Measurements from ENCODE around the gene PGA5.
A peak's percentile ranks its signal among the peaks of the same experiment; 100 is the strongest.

PGA5 gene

GRCh38 chr11:61287338-61287977, 46.5 kb downstream of the PGA5 start:
- H3K9me3 ChIP-seq = no peaks in the 10 kb centered on the region
- no peaks in the 10 kb centered on the region for H3K36me3 ChIP-seq
- H3K27me3 ChIP-seq = no peaks in the 10 kb centered on the region
- no peaks in the 10 kb centered on the region for H3K4me1 ChIP-seq
- no peak overlapping the region for H3K4me3 ChIP-seq (ENCODE audit: low read depth, low read length)
- DNase-seq = no peak
- no peak for TF ChIP-seq CTCF (IDR thresholded peaks at IDR 0.05; ENCODE audit: low read depth, low read length)

- Histone ChIP-seq H3K4me3 (ENCODE audit: low read depth, low read length) (no peak overlapping the region), H3K36me3 (no peaks in the 10 kb centered on the region), H3K4me1 (no peaks in the 10 kb centered on the region), H3K27me3 (no peaks in the 10 kb centered on the region), H3K9me3 (no peaks in the 10 kb centered on the region)
- no peak for DNase-seq
- no peak for TF ChIP-seq CTCF (IDR thresholded peaks at IDR 0.05; ENCODE audit: low read depth, low read length)
These were observed 50.1 kb downstream of the PGA5 start for GRCh38 chr11:61290905-61291690.

- no peak for TF ChIP-seq CTCF (IDR thresholded peaks at IDR 0.05; ENCODE audit: low read depth, low read length)
- Histone ChIP-seq H3K36me3 (no peaks in the 10 kb centered on the region), H3K4me3 (ENCODE audit: low read depth, low read length) (no peak overlapping the region)
These were observed 51.4 kb downstream of the PGA5 start for GRCh38 chr11:61292356-61292755.

GRCh38 chr11:61293867-61294716, 53.1 kb downstream of the PGA5 start:
- no peaks in the 10 kb centered on the region; the same call in 1 of the 2 replicates for H3K36me3 ChIP-seq
- no peaks in the 10 kb centered on the region for H3K9me3 ChIP-seq
- DNase-seq = peak; percentile 50
- no peak for TF ChIP-seq CTCF (IDR thresholded peaks at IDR 0.05; ENCODE audit: low read depth, low read length)
- H3K4me3 ChIP-seq (ENCODE audit: low read depth, low read length) = peak overlapping the region; percentile 59
- H3K27me3 ChIP-seq = no peaks in the 10 kb centered on the region
- no peaks in the 10 kb centered on the region for H3K4me1 ChIP-seq

More at GRCh38 chr11:61292356-61292755, 51.4 kb downstream of the PGA5 start:
- H3K4me1 ChIP-seq = no peaks in the 10 kb centered on the region
- DNase-seq = no peak
- H3K9me3 ChIP-seq = no peaks in the 10 kb centered on the region
- H3K27me3 ChIP-seq = no peaks in the 10 kb centered on the region

GRCh38 chr11:61294717-61295595, 54.0 kb downstream of the PGA5 start, which contains the start of gene VWCE:
VWCE (minus strand) TSS chr11:61295316; CDS start chr11:61295037, 279 bp downstream.
- peaks cover 3% of the 10 kb centered on the region for H3K36me3 ChIP-seq
- no peaks in the 10 kb centered on the region for H3K9me3 ChIP-seq
- TF ChIP-seq CTCF (IDR thresholded peaks at IDR 0.05; ENCODE audit: low read depth, low read length) = no peak
- no peaks in the 10 kb centered on the region for H3K27me3 ChIP-seq
- DNase-seq = peak; percentile 60
- H3K4me3 ChIP-seq (ENCODE audit: low read depth, low read length) = peak within 1 kb of the TSS; percentile 59
- no peaks in the 10 kb centered on the region for H3K4me1 ChIP-seq

All from BE2C (cell line).